ENCODE data around the gene PCDHGA9.
"Not testable (repeated sequence)": the region's sequence is repeated elsewhere in the genome, so short reads cannot be mapped to it uniquely, and the experiment has no call there.

The PCDHGA9 gene

DNA sequence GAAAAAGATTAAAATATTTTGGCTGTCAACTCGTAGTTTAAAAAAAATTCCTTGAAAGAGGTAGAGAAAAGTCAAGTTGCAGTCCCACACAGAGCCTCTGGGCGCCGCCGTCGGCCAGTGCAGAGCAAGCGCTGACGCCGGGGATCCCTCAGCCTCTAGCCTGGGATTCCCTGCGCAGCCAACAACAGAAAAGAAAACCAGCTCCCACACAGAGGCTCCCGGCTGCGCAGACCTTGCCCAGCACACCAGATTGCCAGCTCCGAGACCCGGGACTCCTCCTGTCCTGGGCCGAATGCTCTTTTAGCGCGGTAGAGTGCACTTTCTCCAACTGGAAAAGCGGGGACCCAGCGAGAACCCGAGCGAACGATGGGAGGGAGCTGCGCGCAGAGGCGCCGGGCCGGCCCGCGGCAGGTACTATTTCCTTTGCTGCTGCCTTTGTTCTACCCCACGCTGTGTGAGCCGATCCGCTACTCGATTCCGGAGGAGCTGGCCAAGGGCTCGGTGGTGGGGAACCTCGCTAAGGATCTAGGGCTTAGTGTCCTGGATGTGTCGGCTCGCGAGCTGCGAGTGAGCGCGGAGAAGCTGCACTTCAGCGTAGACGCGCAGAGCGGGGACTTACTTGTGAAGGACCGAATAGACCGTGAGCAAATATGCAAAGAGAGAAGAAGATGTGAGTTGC, 15.1 kb downstream of the PCDHGA9 start, which contains the start of gene PCDHGB7:
Gene PCDHGB7 (plus strand): TSS at position 184 of the 679 bp plus-strand sequence. CDS start 183 bp downstream, at position 367.
- Mint-ChIP-seq H3K27ac (peak within 1 kb of the TSS; percentile 53), H3K4me1 (ENCODE audit: low read depth) (peaks cover 19% of the 10 kb centered on the region), H3K27me3 (ENCODE audit: low read depth) (peaks cover 82% of the 10 kb centered on the region), H3K9me3 (peaks cover 30% of the 10 kb centered on the region), H3K4me3 (peak within 1 kb of the TSS; percentile 71)
- H3K36me3 Mint-ChIP-seq (ENCODE audit: low read depth), result not testable (repeated sequence)

GRCh38 chr5:141419074-141419880, 16.7 kb downstream of the PCDHGA9 start:
- peak overlapping the region; percentile 53 for H3K27ac Mint-ChIP-seq
- H3K4me3 Mint-ChIP-seq, result no peak overlapping the region
- peaks cover 32% of the 10 kb centered on the region for H3K9me3 Mint-ChIP-seq
- H3K4me1 Mint-ChIP-seq (ENCODE audit: low read depth), result peaks cover 10% of the 10 kb centered on the region
- H3K27me3 Mint-ChIP-seq (ENCODE audit: low read depth), result peaks cover 77% of the 10 kb centered on the region
- H3K36me3 Mint-ChIP-seq (ENCODE audit: low read depth), result no peaks in the 10 kb centered on the region

GRCh38 chr5:141420855-141421488, 18.4 kb downstream of the PCDHGA9 start, which contains the start of gene PCDHGA11:
PCDHGA11 (plus strand) TSS chr5:141421051; CDS start chr5:141421228, 177 bp downstream.
- peak within 1 kb of the TSS; percentile 66 for H3K27ac Mint-ChIP-seq
- no peaks in the 10 kb centered on the region for H3K36me3 Mint-ChIP-seq (ENCODE audit: low read depth)
- H3K4me1 Mint-ChIP-seq (ENCODE audit: low read depth), result peaks cover 8% of the 10 kb centered on the region
- H3K4me3 Mint-ChIP-seq, result peak within 1 kb of the TSS; percentile 77
- peaks cover 28% of the 10 kb centered on the region for H3K9me3 Mint-ChIP-seq
- H3K27me3 Mint-ChIP-seq (ENCODE audit: low read depth), result peaks cover 72% of the 10 kb centered on the region

DNA sequence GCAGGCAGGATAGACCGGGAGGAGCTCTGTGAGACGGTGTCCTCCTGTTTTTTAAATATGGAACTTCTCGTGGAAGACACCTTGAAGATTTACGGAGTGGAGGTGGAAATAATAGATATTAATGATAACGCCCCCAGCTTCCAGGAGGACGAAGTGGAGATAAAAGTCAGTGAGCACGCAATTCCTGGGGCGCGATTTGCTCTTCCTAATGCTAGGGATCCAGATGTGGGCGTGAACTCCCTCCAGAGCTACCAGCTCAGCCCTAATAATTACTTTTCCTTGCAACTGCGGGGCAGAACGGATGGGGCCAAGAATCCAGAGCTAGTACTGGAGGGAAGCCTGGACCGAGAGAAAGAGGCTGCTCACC, 18.9 kb downstream of the PCDHGA9 start:
- Mint-ChIP-seq H3K27ac (no peak overlapping the region), H3K4me1 (ENCODE audit: low read depth) (peaks cover 8% of the 10 kb centered on the region), H3K4me3 (peak overlapping the region; percentile 77), H3K36me3 (ENCODE audit: low read depth) (no peaks in the 10 kb centered on the region), H3K9me3 (peaks cover 28% of the 10 kb centered on the region), H3K27me3 (ENCODE audit: low read depth) (peaks cover 67% of the 10 kb centered on the region)

DNA sequence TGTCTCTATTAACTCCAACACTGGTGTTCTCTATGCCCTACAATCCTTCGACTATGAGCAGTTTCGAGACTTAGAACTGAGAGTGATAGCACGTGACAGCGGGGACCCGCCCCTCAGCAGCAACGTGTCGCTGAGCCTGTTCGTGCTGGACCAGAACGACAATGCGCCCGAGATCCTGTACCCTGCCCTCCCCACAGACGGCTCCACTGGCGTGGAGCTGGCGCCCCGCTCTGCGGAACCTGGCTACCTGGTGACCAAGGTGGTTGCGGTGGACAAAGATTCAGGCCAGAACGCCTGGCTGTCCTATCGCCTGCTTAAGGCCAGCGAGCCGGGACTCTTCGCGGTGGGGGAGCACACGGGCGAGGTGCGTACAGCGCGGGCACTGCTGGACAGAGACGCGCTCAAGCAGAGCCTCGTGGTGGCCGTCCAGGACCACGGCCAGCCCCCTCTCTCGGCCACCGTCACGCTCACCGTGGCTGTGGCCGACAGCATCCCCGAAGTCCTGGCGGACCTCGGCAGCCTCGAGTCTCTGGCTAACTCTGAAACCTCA, 20.2 kb downstream of the PCDHGA9 start:
- no peak overlapping the region for H3K4me3 Mint-ChIP-seq
- peaks cover 60% of the 10 kb centered on the region for H3K27me3 Mint-ChIP-seq (ENCODE audit: low read depth)
- no peaks in the 10 kb centered on the region for H3K36me3 Mint-ChIP-seq (ENCODE audit: low read depth)
- H3K4me1 Mint-ChIP-seq (ENCODE audit: low read depth), result peaks cover 6% of the 10 kb centered on the region
- peaks cover 27% of the 10 kb centered on the region for H3K9me3 Mint-ChIP-seq
- no peak overlapping the region for H3K27ac Mint-ChIP-seq

GRCh38 chr5:141427783-141428426, 25.3 kb downstream of the PCDHGA9 start:
- H3K27me3 Mint-ChIP-seq (ENCODE audit: low read depth), result peaks cover 43% of the 10 kb centered on the region
- H3K27ac Mint-ChIP-seq, result no peak overlapping the region

GRCh38 chr5:141430332-141431113, 27.9 kb downstream of the PCDHGA9 start, which contains the start of gene PCDHGA12:
PCDHGA12 (plus strand) TSS chr5:141430507; CDS start chr5:141430760, 253 bp downstream.
- Mint-ChIP-seq H3K27me3 (ENCODE audit: low read depth) (peaks cover 29% of the 10 kb centered on the region), H3K27ac (peak within 1 kb of the TSS; percentile 73), H3K36me3 (ENCODE audit: low read depth) (peaks cover 5% of the 10 kb centered on the region), H3K9me3 (peaks cover 21% of the 10 kb centered on the region), H3K4me1 (ENCODE audit: low read depth) (peaks cover 6% of the 10 kb centered on the region), H3K4me3 (peak within 1 kb of the TSS; percentile 77)

More at GRCh38 chr5:141427783-141428426, 25.3 kb downstream of the PCDHGA9 start:
- H3K9me3 Mint-ChIP-seq, result peaks cover 19% of the 10 kb centered on the region
- H3K4me1 Mint-ChIP-seq (ENCODE audit: low read depth), result peaks cover 3% of the 10 kb centered on the region
- no peak overlapping the region for H3K4me3 Mint-ChIP-seq
- H3K36me3 Mint-ChIP-seq (ENCODE audit: low read depth), result peaks cover 2% of the 10 kb centered on the region

DNA sequence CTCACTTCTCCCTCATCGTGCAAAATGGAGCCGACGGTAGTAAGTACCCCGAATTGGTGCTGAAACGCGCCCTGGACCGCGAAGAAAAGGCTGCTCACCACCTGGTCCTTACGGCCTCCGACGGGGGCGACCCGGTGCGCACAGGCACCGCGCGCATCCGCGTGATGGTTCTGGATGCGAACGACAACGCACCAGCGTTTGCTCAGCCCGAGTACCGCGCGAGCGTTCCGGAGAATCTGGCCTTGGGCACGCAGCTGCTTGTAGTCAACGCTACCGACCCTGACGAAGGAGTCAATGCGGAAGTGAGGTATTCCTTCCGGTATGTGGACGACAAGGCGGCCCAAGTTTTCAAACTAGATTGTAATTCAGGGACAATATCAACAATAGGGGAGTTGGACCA, 28.7 kb downstream of the PCDHGA9 start:
- Mint-ChIP-seq H3K4me1 (ENCODE audit: low read depth) (peaks cover 6% of the 10 kb centered on the region), H3K36me3 (ENCODE audit: low read depth) (peaks cover 5% of the 10 kb centered on the region), H3K27me3 (ENCODE audit: low read depth) (peaks cover 29% of the 10 kb centered on the region), H3K27ac (no peak overlapping the region), H3K9me3 (peaks cover 21% of the 10 kb centered on the region), H3K4me3 (peak overlapping the region; percentile 62)

DNA sequence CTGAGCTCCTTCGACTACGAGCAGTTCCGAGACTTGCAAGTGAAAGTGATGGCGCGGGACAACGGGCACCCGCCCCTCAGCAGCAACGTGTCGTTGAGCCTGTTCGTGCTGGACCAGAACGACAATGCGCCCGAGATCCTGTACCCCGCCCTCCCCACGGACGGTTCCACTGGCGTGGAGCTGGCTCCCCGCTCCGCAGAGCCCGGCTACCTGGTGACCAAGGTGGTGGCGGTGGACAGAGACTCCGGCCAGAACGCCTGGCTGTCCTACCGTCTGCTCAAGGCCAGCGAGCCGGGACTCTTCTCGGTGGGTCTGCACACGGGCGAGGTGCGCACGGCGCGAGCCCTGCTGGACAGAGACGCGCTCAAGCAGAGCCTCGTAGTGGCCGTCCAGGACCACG, 29.7 kb downstream of the PCDHGA9 start:
- H3K4me1 Mint-ChIP-seq (ENCODE audit: low read depth); H3K4me3 Mint-ChIP-seq; H3K36me3 Mint-ChIP-seq (ENCODE audit: low read depth); H3K27ac Mint-ChIP-seq: not testable (repeated sequence)
- H3K27me3 Mint-ChIP-seq (ENCODE audit: low read depth), result peaks cover 29% of the 10 kb centered on the region
- peaks cover 21% of the 10 kb centered on the region for H3K9me3 Mint-ChIP-seq

- not testable (repeated sequence) for H3K36me3 Mint-ChIP-seq (ENCODE audit: low read depth); H3K27ac Mint-ChIP-seq; H3K4me3 Mint-ChIP-seq; H3K4me1 Mint-ChIP-seq (ENCODE audit: low read depth)
- Mint-ChIP-seq H3K9me3 (peaks cover 21% of the 10 kb centered on the region), H3K27me3 (ENCODE audit: low read depth) (peaks cover 29% of the 10 kb centered on the region)
Observed at GRCh38 chr5:141432726-141433125, 30.1 kb downstream of the PCDHGA9 start.

DNA sequence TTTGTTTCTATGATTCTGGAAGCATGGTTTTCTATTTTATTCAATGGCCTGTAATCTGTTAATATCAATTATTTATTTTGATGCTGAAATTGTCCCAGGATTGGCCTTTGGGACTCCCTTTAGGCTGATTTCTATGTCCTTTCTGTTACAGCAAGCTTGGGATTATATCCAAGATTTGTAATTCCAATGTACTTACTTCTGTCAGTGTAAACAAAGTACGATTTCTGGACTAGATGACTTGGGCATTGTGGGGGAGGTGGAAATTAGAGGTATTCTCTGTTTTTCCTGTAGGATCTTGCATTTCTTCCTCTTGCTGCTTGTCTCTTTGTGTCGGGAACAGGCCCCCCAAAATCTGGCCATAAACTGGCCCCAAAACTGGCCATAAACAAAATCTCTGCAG, 31.4 kb downstream of the PCDHGA9 start:
- no peak overlapping the region for H3K4me3 Mint-ChIP-seq
- peaks cover 29% of the 10 kb centered on the region for H3K27me3 Mint-ChIP-seq (ENCODE audit: low read depth)
- H3K36me3 Mint-ChIP-seq (ENCODE audit: low read depth), result peaks cover 5% of the 10 kb centered on the region
- H3K27ac Mint-ChIP-seq, result no peak overlapping the region
- peaks cover 6% of the 10 kb centered on the region for H3K4me1 Mint-ChIP-seq (ENCODE audit: low read depth)
- H3K9me3 Mint-ChIP-seq, result peaks cover 21% of the 10 kb centered on the region

- H3K9me3 Mint-ChIP-seq, result peaks cover 8% of the 10 kb centered on the region
- H3K27ac Mint-ChIP-seq, result no peak overlapping the region
- peaks cover 10% of the 10 kb centered on the region for H3K27me3 Mint-ChIP-seq (ENCODE audit: low read depth)
- H3K36me3 Mint-ChIP-seq (ENCODE audit: low read depth), result peaks cover 3% of the 10 kb centered on the region
- peaks cover 2% of the 10 kb centered on the region for H3K4me1 Mint-ChIP-seq (ENCODE audit: low read depth)
- H3K4me3 Mint-ChIP-seq, result no peak overlapping the region
Observed at GRCh38 chr5:141437221-141437620, 34.6 kb downstream of the PCDHGA9 start.

DNA sequence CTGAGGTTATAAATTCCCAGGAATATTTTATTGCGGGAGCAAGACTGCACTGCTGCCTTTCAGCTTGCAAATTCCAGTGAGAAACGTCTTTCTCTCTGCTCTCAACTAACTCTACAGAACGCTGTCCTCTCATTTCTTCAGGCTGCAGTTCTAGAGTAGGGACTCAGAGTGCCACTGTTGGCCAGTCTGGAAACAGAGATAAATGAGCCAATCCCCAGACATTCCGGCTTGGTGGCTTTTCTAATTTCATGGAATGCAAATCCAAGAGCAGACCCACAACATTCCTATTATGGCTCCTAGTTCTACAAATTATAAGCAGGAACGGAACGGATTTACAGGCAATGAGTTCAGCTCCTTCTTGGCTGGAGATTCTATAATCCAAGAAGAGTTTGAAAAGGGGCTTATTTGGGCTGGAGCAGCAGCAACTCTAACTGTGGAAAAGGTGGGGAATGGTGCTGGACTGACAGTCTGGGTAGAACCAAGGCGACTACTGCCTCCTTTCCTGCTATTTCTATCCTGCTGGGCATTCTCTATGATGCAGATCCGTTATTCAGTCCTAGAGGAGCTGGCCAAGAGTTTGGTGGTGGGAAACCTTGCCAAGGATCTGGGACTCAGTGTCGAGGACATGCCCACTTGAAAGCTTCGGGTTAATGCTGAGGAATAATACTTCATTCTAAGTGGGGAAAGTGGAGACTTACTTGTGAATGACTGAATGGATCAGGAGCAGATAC, 37.0 kb downstream of the PCDHGA9 start:
- Mint-ChIP-seq H3K36me3 (ENCODE audit: low read depth) (no peaks in the 10 kb centered on the region), H3K4me3 (no peak overlapping the region), H3K4me1 (ENCODE audit: low read depth) (no peaks in the 10 kb centered on the region), H3K9me3 (no peaks in the 10 kb centered on the region), H3K27ac (no peak overlapping the region), H3K27me3 (ENCODE audit: low read depth) (peaks cover 4% of the 10 kb centered on the region)
